Measurements from ENCODE around the gene IFT88. TPM values are rescaled to one million over a fixed set of nuclear protein-coding genes. Genes with fewer than 3 reads are reported as not detected.

The IFT88 gene
- polyA plus RNA-seq, 1 experiment: 3.8 TPM

- Histone ChIP-seq H3K27me3 (ENCODE audit: control insufficient read depth, insufficient read depth, low read length) (no peaks in the 10 kb centered on the region), H3K36me3 (ENCODE audit: control insufficient read depth, insufficient read depth, low read length) (no peaks in the 10 kb centered on the region), H3K4me3 (ENCODE audit: low read depth, low read length) (peak within 1 kb of the TSS; percentile 71)
- TF ChIP-seq CTCF (IDR thresholded peaks at IDR 0.05; ENCODE audit: insufficient read depth, low read depth, low read length): no peak
- CTCF ChIA-PET: interaction anchor here (1.0 kb wide), 1 partner anchor 303 kb away, joined by 4 read pairs; no protein-coding TSS in a partner anchor
- no peak for DNase-seq (ENCODE audit: low read depth)
- POLR2A ChIA-PET: no interaction called here
Measured at GRCh38 chr13:20525601-20526544, 41.1 kb upstream of the IFT88 start, which contains the start of gene CRYL1. CRYL1 (minus strand) TSS chr13:20525857; CDS start chr13:20525794, 63 bp downstream.

GRCh38 chr13:20526664-20527063, 40.3 kb upstream of the IFT88 start:
- H3K27me3 ChIP-seq (ENCODE audit: control insufficient read depth, insufficient read depth, low read length): no peaks in the 10 kb centered on the region
- DNase-seq (ENCODE audit: low read depth): no peak
- TF ChIP-seq CTCF (IDR thresholded peaks at IDR 0.05; ENCODE audit: insufficient read depth, low read depth, low read length): no peak
- CTCF ChIA-PET: interaction anchor here (1.0 kb wide), 1 partner anchor 302 kb away, joined by 4 read pairs; no protein-coding TSS in a partner anchor
- H3K4me3 ChIP-seq (ENCODE audit: low read depth, low read length): peak overlapping the region; percentile 71
- POLR2A ChIA-PET: no interaction called here
- H3K36me3 ChIP-seq (ENCODE audit: control insufficient read depth, insufficient read depth, low read length): no peaks in the 10 kb centered on the region

GRCh38 chr13:20528452-20528851, 38.5 kb upstream of the IFT88 start:
- no peaks in the 10 kb centered on the region for H3K27me3 ChIP-seq (ENCODE audit: control insufficient read depth, insufficient read depth, low read length)
- ChIA-PET POLR2A (no interaction called here), CTCF (interaction anchor here (0.7 to 0.8 kb wide), 2 partner anchors 12 to 13 kb away, joined by 3 to 4 read pairs; no protein-coding TSS in a partner anchor)
- TF ChIP-seq CTCF (IDR thresholded peaks at IDR 0.05; ENCODE audit: insufficient read depth, low read depth, low read length): no peak
- H3K36me3 ChIP-seq (ENCODE audit: control insufficient read depth, insufficient read depth, low read length): no peaks in the 10 kb centered on the region
- no peak for DNase-seq (ENCODE audit: low read depth)
- H3K4me3 ChIP-seq (ENCODE audit: low read depth, low read length): no peak overlapping the region

GRCh38 chr13:20534038-20534608, 32.8 kb upstream of the IFT88 start:
- no peak for TF ChIP-seq CTCF (IDR thresholded peaks at IDR 0.05; ENCODE audit: insufficient read depth, low read depth, low read length)
- no peak overlapping the region for H3K4me3 ChIP-seq (ENCODE audit: low read depth, low read length)
- ChIA-PET CTCF (no interaction called here), POLR2A (no interaction called here)
- no peak for DNase-seq (ENCODE audit: low read depth)
- H3K27me3 ChIP-seq (ENCODE audit: control insufficient read depth, insufficient read depth, low read length): no peaks in the 10 kb centered on the region
- H3K36me3 ChIP-seq (ENCODE audit: control insufficient read depth, insufficient read depth, low read length): no peaks in the 10 kb centered on the region

GRCh38 chr13:20536992-20537391, 30.0 kb upstream of the IFT88 start:
- ChIA-PET POLR2A (no interaction called here), CTCF (no interaction called here)
- no peak for TF ChIP-seq CTCF (IDR thresholded peaks at IDR 0.05; ENCODE audit: insufficient read depth, low read depth, low read length)
- Histone ChIP-seq H3K27me3 (ENCODE audit: control insufficient read depth, insufficient read depth, low read length) (no peaks in the 10 kb centered on the region), H3K36me3 (ENCODE audit: control insufficient read depth, insufficient read depth, low read length) (no peaks in the 10 kb centered on the region), H3K4me3 (ENCODE audit: low read depth, low read length) (no peak overlapping the region)
- DNase-seq (ENCODE audit: low read depth): no peak
